NCI-H524 (cell line): ENCODE data around the gene ZNF28.
"Not testable (repeated sequence)": the region's sequence is repeated elsewhere in the genome, so short reads cannot be mapped to it uniquely, and the experiment has no call there.

Source experiments
- DNase-seq, 2 experiments: peaks; one replicate each; lab custom pipeline; 2025; lab: John Stamatoyannopoulos, UW

The ZNF28 gene

DNA sequence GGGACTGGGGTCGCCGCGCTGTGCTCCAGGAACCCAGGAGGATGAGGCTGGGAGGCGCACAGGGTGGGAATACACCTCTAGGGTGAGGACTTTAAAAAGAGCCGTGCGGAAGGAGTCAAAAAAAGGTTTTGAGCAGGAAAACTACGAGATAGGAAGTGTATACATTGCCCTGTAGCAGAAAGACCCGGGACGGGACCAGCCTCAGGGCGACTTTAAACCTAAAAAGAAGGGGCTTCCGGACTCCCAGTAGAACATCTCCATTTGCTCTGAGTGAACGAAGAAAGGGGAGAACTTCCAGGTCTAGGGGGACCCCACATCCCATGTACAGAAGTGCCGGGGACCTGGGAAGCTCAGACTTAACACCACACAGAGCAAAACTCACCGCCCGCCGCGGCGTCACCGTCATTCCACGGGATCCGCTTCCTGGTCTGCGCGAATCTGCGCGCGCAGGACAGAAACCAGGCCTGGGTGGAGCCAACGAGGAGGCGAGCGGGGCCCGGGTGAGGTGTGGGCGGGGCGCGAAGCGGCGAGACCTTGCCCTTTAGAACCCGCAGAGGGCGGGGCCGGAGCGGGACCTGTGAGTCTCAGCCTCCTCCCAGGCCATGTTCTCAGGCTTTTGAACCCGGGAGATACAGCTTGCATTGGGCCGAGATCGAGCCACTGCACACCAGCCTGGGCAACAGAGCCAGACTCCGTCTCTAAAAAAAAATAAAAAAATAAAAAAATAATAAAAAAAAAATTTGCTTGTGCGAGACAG lies at the start of gene ZNF28:
Gene ZNF28 (minus strand): TSS at position 430 of the 757 bp plus-strand sequence. CDS start 3,675 bp downstream, outside the sequence.
- DNase-seq, result peak in 1 of 2 experiments; percentile 34

- DNase-seq, result not testable (repeated sequence)
These were observed 46.6 kb upstream of the ZNF28 start for GRCh38 chr19:52868031-52868430.

GRCh38 chr19:52857378-52858191 lies 36.2 kb upstream of the ZNF28 start, which contains the start of gene ZNF468:
ZNF468 (minus strand) TSS chr19:52857619; CDS start chr19:52854272, 3,347 bp downstream.
- DNase-seq, result peak; percentile 46 to 70

DNA sequence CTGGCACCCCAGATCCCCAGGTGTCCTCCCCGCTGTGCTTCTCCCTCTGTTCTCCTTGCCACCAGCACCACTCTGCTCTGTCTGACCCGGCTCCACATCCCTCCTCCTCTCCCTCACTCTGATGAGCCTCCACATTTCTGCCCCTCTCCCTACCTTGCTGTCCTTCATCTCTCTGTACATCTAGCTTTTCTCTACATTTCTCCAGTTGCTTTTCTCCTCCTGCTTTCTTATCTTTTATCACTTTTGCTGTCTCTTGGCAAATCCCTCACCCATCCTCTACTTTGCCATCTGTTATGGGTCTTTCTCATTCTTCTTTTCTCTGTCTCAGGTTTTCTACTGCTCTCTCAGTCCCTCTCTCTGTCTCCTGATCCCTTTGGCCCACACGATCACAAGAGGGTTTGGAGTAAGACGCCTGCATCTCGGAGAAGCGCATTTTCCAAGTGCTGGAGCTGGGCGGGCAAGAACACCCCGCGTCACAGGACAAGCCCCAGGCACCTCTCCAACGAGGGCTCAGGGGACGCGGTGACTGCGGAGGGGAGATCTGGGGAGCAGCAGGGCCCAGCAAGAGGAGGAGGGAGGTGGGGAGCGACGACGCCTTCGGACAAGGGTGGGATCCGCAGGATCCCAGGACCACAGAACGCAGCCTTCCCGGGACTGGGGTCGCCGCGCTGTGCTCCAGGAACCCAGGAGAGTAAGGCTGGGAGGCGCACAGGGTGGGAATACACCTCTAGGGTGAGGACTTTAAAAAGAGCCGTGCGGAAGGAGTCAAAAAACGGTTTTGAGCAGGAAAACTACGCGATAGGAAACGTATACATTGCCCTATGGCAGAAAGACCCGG lies 35.3 kb upstream of the ZNF28 start:
- not testable (repeated sequence) for DNase-seq

- DNase-seq, result not testable (repeated sequence)
These were observed 25.9 kb upstream of the ZNF28 start for GRCh38 chr19:52847352-52847751.

GRCh38 chr19:52840825-52841465 lies 19.5 kb upstream of the ZNF28 start:
- not testable (repeated sequence) for DNase-seq

GRCh38 chr19:52834289-52834688 lies 12.9 kb upstream of the ZNF28 start:
- not testable (repeated sequence) for DNase-seq

DNA sequence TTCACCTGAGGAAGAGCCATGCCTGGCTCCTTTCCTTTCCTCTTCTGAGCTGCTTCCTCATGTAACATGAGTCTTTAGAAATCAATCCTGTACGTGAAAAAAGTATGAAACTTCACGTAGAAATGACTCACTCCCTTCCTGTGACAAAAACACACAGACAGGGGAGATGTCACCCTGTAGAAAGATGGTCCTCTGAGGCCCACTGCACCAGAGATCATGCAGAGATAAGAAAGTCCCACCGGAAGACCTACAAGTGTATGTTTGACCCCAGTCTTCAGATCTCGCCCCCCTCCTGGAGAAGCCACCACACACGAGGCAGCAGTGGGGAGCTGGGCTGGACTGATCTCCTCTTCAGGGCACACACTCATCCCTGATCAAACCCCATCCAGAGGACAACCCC lies 12.1 kb upstream of the ZNF28 start:
- DNase-seq, result not testable (repeated sequence)

GRCh38 chr19:52829866-52830265 lies 8.4 kb upstream of the ZNF28 start:
- not testable (repeated sequence) for DNase-seq

DNA sequence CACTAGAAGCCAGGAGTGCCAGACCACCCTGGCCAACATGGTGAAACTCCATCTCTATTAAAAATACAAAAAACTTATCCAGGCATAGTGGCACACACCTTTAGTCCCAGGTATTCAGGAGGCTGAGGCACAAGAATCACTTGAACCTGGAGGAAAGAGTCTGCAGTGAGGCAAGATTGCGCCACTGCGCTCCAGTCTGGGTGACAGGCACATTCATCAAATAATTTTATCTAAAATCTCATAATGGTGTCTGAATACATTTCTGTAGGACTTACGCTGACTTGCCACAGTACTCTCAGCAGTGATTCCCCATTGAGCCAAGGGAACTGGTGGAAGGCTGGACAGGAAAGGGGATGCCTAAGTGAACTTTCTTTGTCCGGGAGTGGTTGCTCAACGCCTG lies 4.3 kb upstream of the ZNF28 start:
- no peak for DNase-seq

- no peak for DNase-seq
These were observed 2.2 kb upstream of the ZNF28 start for GRCh38 chr19:52823676-52824075.

DNA sequence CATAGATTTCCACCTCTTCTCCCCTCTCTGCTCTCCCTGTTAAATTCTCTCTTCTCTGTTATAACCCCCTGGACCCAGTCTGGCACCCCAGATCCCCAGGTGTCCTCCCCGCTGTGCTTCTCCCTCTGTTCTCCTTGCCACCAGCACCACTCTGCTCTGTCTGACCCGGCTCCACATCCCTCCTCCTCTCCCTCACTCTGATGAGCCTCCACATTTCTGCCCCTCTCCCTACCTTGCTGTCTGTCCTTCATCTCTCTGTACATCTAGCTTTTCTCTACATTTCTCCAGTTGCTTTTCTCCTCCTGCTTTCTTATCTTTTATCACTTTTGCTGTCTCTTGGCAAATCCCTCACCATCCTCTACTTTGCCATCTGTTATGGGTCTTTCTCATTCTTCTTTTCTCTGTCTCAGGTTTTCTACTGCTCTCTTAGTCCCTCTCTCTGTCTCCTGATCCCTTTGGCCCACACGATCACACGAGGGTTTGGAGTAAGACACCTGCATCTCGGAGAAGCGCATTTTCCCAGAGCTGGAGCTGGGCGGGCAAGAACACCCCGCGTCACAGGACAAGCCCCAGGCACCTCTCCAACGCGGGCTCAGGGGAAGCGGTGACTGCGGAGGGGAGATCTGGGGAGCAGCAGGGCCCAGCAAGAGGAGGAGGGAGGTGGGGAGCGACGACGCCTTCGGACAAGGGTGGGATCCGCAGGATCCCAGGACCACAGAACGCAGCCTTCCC lies 795 bp downstream of the ZNF28 start:
- peak in 1 of 2 experiments; percentile 8 for DNase-seq

DNA sequence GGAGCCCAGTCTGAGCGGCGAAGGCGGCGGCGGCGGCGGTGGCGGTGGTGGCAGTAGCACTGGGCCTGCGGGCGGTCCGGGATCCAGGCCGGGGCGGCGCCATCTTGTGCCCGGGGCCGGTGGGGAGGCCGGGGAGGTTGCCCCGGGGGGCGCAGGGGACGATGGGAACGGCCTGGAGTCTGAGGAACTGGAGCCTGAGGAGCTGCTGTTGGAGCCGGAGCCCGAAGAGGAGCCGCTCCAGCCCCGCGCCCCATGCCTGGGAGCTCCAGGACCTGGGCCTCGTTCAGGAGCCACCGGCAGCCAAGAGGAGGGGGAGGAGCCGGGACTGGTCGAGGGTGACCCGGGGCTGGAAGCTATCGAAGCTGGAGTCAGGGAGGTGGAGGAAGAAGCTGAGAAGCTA lies 11.6 kb downstream of the ZNF28 start:
- DNase-seq, result no peak

DNA sequence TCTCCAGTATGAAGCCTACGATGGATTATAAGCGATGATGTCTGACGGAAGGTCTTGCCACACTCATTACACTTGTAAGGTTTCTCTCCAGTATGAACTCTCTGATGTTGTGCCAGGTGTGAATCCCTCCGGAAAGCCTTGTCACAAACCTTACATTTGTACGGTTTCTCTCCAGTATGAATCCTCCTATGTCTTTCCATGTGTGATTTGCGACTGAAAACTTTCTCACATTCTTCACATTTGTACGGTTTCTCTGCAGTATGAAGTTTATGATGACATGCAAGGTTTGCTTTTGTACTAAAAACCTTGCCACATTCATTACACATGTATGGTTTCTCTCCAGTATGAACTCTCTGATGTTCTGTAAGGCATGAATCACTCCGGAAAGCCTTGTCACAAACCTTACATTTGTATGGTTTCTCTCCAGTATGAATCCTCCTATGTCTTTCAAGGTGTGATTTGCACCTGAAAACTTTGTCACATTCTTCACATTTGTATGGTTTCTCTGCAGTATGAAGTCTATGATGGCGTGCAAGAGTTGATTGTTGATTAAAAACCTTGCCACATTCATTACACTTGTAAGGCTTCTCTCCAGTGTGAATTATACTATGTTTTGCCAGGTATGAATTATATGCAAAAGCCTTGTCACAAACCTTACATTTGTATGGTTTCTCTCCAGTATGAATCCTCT lies 21.3 kb downstream of the ZNF28 start:
- DNase-seq, result not testable (repeated sequence)

DNA sequence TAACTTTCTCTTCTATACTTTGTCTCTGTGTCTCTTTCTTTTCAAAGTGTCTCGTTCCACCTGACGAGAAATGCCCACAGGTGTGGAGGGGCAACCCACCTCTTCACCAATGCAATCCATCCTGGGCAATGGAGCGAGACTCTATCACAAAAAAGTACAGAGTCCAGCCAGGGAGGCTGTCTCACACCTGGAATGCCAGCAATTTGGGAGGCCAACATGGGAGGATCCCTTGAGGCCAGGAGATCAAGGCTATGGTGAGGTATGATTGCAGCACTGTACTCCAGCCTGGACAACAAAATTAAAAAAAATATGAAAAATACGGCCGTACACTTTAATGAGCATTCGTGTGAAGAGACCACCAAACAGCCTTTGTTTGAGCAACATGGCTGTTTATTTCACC lies 32.0 kb downstream of the ZNF28 start:
- no peak for DNase-seq

GRCh38 chr19:52786464-52787354 lies 34.7 kb downstream of the ZNF28 start, which contains the start of gene ZNF600:
ZNF600 (minus strand) TSS chr19:52786791; CDS start chr19:52778888, 7,903 bp downstream.
- DNase-seq, result peak in 1 of 2 experiments; percentile 18

DNA sequence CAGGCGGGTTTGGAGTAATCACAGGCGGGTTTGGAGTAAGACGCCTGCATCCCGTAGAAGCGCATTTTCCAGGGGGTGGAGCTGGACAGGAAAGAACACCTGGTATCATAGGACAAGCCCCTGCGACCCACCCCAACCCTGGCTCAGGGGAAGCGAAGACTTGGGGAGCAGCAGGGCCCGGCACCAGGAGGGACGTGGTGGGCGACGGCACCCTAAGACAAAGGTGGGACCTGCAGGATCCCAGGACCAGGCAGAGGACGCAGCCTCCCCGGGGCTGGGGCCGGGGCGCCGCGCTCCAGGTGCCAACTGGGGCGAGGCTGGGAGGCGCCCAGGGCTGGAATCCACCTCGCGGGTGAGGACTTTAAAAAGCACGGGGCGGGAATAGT lies 35.4 kb downstream of the ZNF28 start:
- no peak for DNase-seq

- DNase-seq, result no peak
These were observed 35.9 kb downstream of the ZNF28 start for GRCh38 chr19:52785506-52785905.

DNA sequence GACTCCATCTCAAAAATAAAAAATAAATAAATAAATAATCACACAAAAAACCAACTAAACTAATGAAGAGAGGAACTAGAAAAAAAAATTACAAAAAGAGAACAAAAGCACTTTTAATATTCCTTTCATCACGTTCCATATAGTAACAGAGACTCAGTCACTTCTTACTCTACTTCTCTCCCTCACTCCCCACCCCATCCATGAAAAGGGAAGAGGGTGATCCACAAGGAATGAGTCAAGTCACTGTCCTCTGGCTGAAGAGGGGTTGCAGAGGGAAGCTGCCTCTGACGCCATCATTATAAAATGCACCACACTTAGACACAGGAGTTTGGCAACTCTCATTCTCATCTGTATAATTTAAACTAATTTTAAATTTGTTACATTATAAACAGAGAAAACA lies 38.6 kb downstream of the ZNF28 start:
- DNase-seq, result not testable (repeated sequence)
